HL-60 (cell line): ENCODE data around the gene RPS5.

Experiments used
- DNase-seq, 2 experiments: peaks; one replicate each; pipeline ENCODE4 v3.0.0-alpha.2; 2010 to 2020; ENCODE audit warnings: low read depth in 1 of 2, low spot score in 1 of 2
- H3K27ac ChIP-seq: fragments of 250-450 bp; sonication (Bioruptor Pico); replicated peaks from 2 replicates; pipeline ENCODE4 v1.5.1; 2020; ENCODE audit warnings: mild to moderate bottlenecking, moderate library complexity
- H3K27me3 ChIP-seq: fragments of 250-450 bp; sonication (Bioruptor Pico); 2 replicates; pipeline ENCODE4 v1.5.1; 2021; ENCODE audit warnings: mild to moderate bottlenecking, moderate library complexity; ENCODE audit not compliant: insufficient read depth, poor library complexity, severe bottlenecking
- H3K4me3 ChIP-seq: replicated peaks from 2 replicates; pipeline ENCODE4 v1.5.1; 2011; ENCODE audit warnings: mild to moderate bottlenecking, control low read depth, low read length; ENCODE audit not compliant: insufficient read depth
- GABPA ChIP-seq: IDR thresholded peaks from 2 replicates; pipeline ENCODE4 v1.6.1; 2012; ENCODE audit warnings: low read depth
- POLR2AphosphoS5 ChIP-seq: IDR thresholded peaks from 2 replicates; pipeline ENCODE4 v1.6.1; 2012; ENCODE audit warnings: low read depth
- SPI1 ChIP-seq: IDR thresholded peaks from 2 replicates; pipeline ENCODE4 v1.6.1; 2012; ENCODE audit warnings: low read depth, mild to moderate bottlenecking, borderline replicate concordance
- TF ChIP-seq, protein P1 (sequence below): IDR thresholded peaks from 2 replicates; pipeline ENCODE4 v1.6.1; 2012; ENCODE audit warnings: low read depth; ENCODE audit not compliant: insufficient replicate concordance
- TF ChIP-seq, protein P2 (sequence below): IDR thresholded peaks from one replicate; pipeline ENCODE4 v1.5.1; 2011; ENCODE audit warnings: low read length, control low read depth, inconsistent platforms; ENCODE audit not compliant: insufficient read depth

RPS5 gene

GRCh38 chr19:58362272-58362994 lies 24.6 kb upstream of the RPS5 start, which contains the start of gene ZNF497:
ZNF497 (minus strand) TSS chr19:58362751; CDS start chr19:58357635, 5,116 bp downstream.
- Histone ChIP-seq H3K27ac (peak within 1 kb of the TSS; percentile 91), H3K4me3 (peak within 1 kb of the TSS; percentile 71), H3K27me3 (no peaks in the 10 kb centered on the region)
- peak; percentile 94 to 97 for DNase-seq
- TF ChIP-seq, protein P1, sequence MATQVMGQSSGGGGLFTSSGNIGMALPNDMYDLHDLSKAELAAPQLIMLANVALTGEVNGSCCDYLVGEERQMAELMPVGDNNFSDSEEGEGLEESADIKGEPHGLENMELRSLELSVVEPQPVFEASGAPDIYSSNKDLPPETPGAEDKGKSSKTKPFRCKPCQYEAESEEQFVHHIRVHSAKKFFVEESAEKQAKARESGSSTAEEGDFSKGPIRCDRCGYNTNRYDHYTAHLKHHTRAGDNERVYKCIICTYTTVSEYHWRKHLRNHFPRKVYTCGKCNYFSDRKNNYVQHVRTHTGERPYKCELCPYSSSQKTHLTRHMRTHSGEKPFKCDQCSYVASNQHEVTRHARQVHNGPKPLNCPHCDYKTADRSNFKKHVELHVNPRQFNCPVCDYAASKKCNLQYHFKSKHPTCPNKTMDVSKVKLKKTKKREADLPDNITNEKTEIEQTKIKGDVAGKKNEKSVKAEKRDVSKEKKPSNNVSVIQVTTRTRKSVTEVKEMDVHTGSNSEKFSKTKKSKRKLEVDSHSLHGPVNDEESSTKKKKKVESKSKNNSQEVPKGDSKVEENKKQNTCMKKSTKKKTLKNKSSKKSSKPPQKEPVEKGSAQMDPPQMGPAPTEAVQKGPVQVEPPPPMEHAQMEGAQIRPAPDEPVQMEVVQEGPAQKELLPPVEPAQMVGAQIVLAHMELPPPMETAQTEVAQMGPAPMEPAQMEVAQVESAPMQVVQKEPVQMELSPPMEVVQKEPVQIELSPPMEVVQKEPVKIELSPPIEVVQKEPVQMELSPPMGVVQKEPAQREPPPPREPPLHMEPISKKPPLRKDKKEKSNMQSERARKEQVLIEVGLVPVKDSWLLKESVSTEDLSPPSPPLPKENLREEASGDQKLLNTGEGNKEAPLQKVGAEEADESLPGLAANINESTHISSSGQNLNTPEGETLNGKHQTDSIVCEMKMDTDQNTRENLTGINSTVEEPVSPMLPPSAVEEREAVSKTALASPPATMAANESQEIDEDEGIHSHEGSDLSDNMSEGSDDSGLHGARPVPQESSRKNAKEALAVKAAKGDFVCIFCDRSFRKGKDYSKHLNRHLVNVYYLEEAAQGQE, result peak; percentile 73
- no peak for TF ChIP-seq SPI1
- TF ChIP-seq, protein P2, sequence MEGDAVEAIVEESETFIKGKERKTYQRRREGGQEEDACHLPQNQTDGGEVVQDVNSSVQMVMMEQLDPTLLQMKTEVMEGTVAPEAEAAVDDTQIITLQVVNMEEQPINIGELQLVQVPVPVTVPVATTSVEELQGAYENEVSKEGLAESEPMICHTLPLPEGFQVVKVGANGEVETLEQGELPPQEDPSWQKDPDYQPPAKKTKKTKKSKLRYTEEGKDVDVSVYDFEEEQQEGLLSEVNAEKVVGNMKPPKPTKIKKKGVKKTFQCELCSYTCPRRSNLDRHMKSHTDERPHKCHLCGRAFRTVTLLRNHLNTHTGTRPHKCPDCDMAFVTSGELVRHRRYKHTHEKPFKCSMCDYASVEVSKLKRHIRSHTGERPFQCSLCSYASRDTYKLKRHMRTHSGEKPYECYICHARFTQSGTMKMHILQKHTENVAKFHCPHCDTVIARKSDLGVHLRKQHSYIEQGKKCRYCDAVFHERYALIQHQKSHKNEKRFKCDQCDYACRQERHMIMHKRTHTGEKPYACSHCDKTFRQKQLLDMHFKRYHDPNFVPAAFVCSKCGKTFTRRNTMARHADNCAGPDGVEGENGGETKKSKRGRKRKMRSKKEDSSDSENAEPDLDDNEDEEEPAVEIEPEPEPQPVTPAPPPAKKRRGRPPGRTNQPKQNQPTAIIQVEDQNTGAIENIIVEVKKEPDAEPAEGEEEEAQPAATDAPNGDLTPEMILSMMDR, result no peak
- TF ChIP-seq GABPA, result peak; percentile 90
- TF ChIP-seq POLR2AphosphoS5, result peak; percentile 82

DNA sequence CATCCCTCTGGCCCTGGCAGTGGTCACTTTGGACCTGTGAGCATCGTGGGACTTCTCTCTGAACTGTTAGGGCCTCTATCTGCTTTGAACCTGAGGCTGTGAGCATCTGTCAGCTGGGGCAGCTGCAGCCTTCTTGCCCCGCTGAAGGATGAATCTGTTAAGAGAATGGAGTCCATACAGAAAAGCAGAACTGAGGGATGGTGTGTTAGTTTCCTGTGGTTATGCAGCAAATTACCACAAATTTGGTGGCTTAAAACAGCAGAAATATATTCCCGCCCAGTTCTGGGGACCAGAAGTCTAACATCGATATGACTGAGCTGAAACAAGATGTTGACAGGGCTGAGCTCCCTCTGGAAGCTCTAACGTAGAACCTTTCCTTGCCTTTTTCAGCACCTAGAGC lies 22.9 kb upstream of the RPS5 start:
- TF ChIP-seq, protein P1, result no peak
- TF ChIP-seq, protein P2, result no peak
- TF ChIP-seq POLR2AphosphoS5, result peak; percentile 69; the same call in 1 of the 2 replicates
- TF ChIP-seq GABPA, result no peak
- TF ChIP-seq SPI1, result peak; percentile 97
- Histone ChIP-seq H3K27ac (peak overlapping the region; percentile 42), H3K27me3 (no peaks in the 10 kb centered on the region), H3K4me3 (no peak overlapping the region)
- peak in 1 of 2 experiments; percentile 84 for DNase-seq

GRCh38 chr19:58366585-58367430 lies 20.3 kb upstream of the RPS5 start:
- Histone ChIP-seq H3K27me3 (no peaks in the 10 kb centered on the region), H3K27ac (no peak overlapping the region), H3K4me3 (no peak overlapping the region)
- TF ChIP-seq, protein P1, result no peak
- TF ChIP-seq, protein P2, result no peak
- TF ChIP-seq SPI1 (no peak), GABPA (no peak), POLR2AphosphoS5 (no peak)
- DNase-seq, result no peak
